K562 (cell line): Measurements from ENCODE around the gene ZBTB25. TPM values are rescaled to one million over a fixed set of nuclear protein-coding genes. Genes with fewer than 3 reads are reported as not detected.

ENCODE experiments used
- CREB5 ChIP-seq: fragments of 250-450 bp; sonication (Bioruptor Pico); IDR thresholded peaks from 2 replicates; pipeline ENCODE4 v1.5.0; 2020; ENCODE audit warnings: mild to moderate bottlenecking
- EZH2 ChIP-seq: IDR thresholded peaks from 2 replicates; pipeline ENCODE4 v1.6.1; 2012; ENCODE audit warnings: low read depth, mild to moderate bottlenecking, inconsistent platforms, low read length, borderline replicate concordance
- ID3 ChIP-seq, 2 experiments: fragments of 250-450 bp in 1 of 2; fragments of 450-650 bp in 1 of 2; sonication (Bioruptor Pico) in 1 of 2; IDR thresholded peaks; 2 replicates each; pipeline versions ENCODE4 v1.6.1 to v1.8.0; 2016 to 2021; ENCODE audit warnings: mild to moderate bottlenecking in 2 of 2, moderate library complexity in 2 of 2, missing compliant biosample characterization in 1 of 2, missing genetic modification characterization in 1 of 2
- KLF1 ChIP-seq: fragments of 450-650 bp; IDR thresholded peaks from 2 replicates; pipeline ENCODE4 v1.6.1; 2016; ENCODE audit warnings: missing genetic modification characterization, missing compliant biosample characterization
- MEIS2 ChIP-seq: fragments of 450-650 bp; IDR thresholded peaks from 2 replicates; pipeline ENCODE4 v1.6.1; 2014; ENCODE audit warnings: mild to moderate bottlenecking; ENCODE audit not compliant: partially characterized antibody
- PKNOX1 ChIP-seq: fragments of 450-650 bp; IDR thresholded peaks from 2 replicates; pipeline ENCODE4 v1.6.1; 2016
- TCFL5 ChIP-seq: fragments of 250-450 bp; sonication (Bioruptor Pico); conservative IDR thresholded peaks from 2 replicates; pipeline ENCODE4 v1.6.1; 2021; ENCODE audit warnings: mild to moderate bottlenecking, moderate library complexity, matching md5 sums
- TFAM ChIP-seq: fragments of 250-450 bp; sonication (Bioruptor Pico); conservative IDR thresholded peaks from 2 replicates; pipeline ENCODE4 v1.5.0; 2021; ENCODE audit warnings: mild to moderate bottlenecking, moderate library complexity
- TFAP4 ChIP-seq: sonication (generic); formaldehyde crosslinking; IDR thresholded peaks from 2 replicates; pipeline ENCODE4 v1.8.0; 2022; ENCODE audit warnings: missing genetic modification reagents, mild to moderate bottlenecking, moderate library complexity, borderline replicate concordance
- XRCC3 ChIP-seq: fragments of 450-650 bp; IDR thresholded peaks from 2 replicates; pipeline ENCODE4 v1.6.1; 2017; ENCODE audit warnings: mild to moderate bottlenecking, moderate library complexity
- ZBTB12 ChIP-seq: fragments of 250-450 bp; sonication (Bioruptor Pico); IDR thresholded peaks from 2 replicates; pipeline ENCODE4 v1.4.0; 2020
- ZFX ChIP-seq: sonication (generic); formaldehyde crosslinking; IDR thresholded peaks from 2 replicates; pipeline ENCODE4 v1.8.0; 2022; ENCODE audit warnings: mild to moderate bottlenecking, missing genetic modification reagents, moderate library complexity
- ZNF639 ChIP-seq, 2 experiments: fragments of 200-800 bp in 1 of 2; sonication (Bioruptor generic) in 1 of 2; sonication (generic) in 1 of 2; formaldehyde crosslinking in 1 of 2; IDR thresholded peaks in 1 of 2; conservative IDR thresholded peaks in 1 of 2; 2 replicates each; pipeline versions ENCODE4 v1.5.0 to v1.6.1; 2016 to 2020; ENCODE audit warnings: missing compliant biosample characterization in 1 of 2, missing genetic modification characterization in 1 of 2, missing genetic modification reagents in 1 of 2
- ZNF76 ChIP-seq: fragments of 250-450 bp; sonication (Bioruptor Pico); IDR thresholded peaks from 2 replicates; pipeline ENCODE4 v1.4.0; 2020; ENCODE audit warnings: mild to moderate bottlenecking, moderate library complexity, borderline replicate concordance
- polyA plus RNA-seq, 8 experiments: library from polyadenylated mRNA; depleted of rRNA in 4 of 8; stranded (reverse) in 5 of 8; unstranded in 3 of 8; fragments of >200 nt; fragmentation: Nextera tagmentation in 2 of 8; fragmentation: Illumina TruSeq in 1 of 8; extraction: Ambion mirVana in 2 of 8; extraction: Trizol in 1 of 8; gene quantifications; 2 replicates each; pipeline versions ENCODE4 v1.2.1 to v1.2.3, GENCODE V29; 2011 to 2014; ENCODE audit warnings: inconsistent platforms in 1 of 8, missing spikeins in 1 of 8
- total RNA-seq, 7 experiments: library from RNA; depleted of rRNA in 6 of 7; stranded (reverse); fragments of >200 nt in 6 of 7; fragmentation: Illumina TruSeq in 2 of 7; extraction: Trizol in 2 of 7; gene quantifications; 2 replicates each; pipeline versions ENCODE4 v1.2.1 to v1.2.3, GENCODE V29; 2011 to 2021; ENCODE audit warnings: low replicate concordance in 1 of 7

Gene ZBTB25
- total and polyA plus RNA-seq, 9 of the 15 experiments (the other 6 are each of a cell fraction or from before 2014, with no cell fraction given) = 0.61 to 3.9 (median 2.3) TPM

- TF ChIP-seq TFAP4 = no peak
- no peak for TF ChIP-seq ZNF76 (CRISPR knock-in tag)
- no peak for TF ChIP-seq XRCC3
- no peak for TF ChIP-seq KLF1
- no peak for TF ChIP-seq TFAM (CRISPR knock-in tag)
- no peak for TF ChIP-seq PKNOX1
- TF ChIP-seq EZH2 = no peak
- no peak for TF ChIP-seq CREB5
- no peak for TF ChIP-seq TCFL5
- no peak for TF ChIP-seq MEIS2
- TF ChIP-seq ID3 (CRISPR knock-in tag; IDR thresholded peaks at IDR 0.05) = no peak
- no peak for TF ChIP-seq ID3 (tag; IDR thresholded peaks at IDR 0.05)
- TF ChIP-seq ZNF639 (CRISPR knock-in tag; conservative IDR thresholded peaks at IDR 0.05 in 1 of 2, IDR thresholded peaks at IDR 0.05 in 1 of 2) = no peak
- TF ChIP-seq ZBTB12 (CRISPR knock-in tag) = no peak
- no peak for TF ChIP-seq ZFX
Measured at GRCh38 chr14:64506721-64507120, 3.1 kb upstream of the ZBTB25 start (continued).
